Nephron progenitor cell (in vitro differentiated cells): ENCODE results near the gene UNCX.

Source experiments
- DNase-seq: peaks from one replicate; pipeline ENCODE4 v3.0.0; 2021
- H3K27ac Mint-ChIP-seq: 2 replicates; pipeline ENCODE4 v1.8.0; 2021; ENCODE audit warnings: mild to moderate bottlenecking, moderate library complexity, mixed read lengths
- H3K27me3 Mint-ChIP-seq: 2 replicates; pipeline ENCODE4 v1.8.0; 2021; ENCODE audit warnings: mild to moderate bottlenecking, low read depth, mixed read lengths; ENCODE audit not compliant: poor library complexity
- H3K36me3 Mint-ChIP-seq: 2 replicates; pipeline ENCODE4 v1.8.0; 2021; ENCODE audit warnings: low read depth, mixed read lengths
- H3K4me1 Mint-ChIP-seq: 2 replicates; pipeline ENCODE4 v1.8.0; 2021; ENCODE audit warnings: mixed read lengths
- H3K4me3 Mint-ChIP-seq: 2 replicates; pipeline ENCODE4 v1.8.0; 2021; ENCODE audit warnings: mild to moderate bottlenecking, moderate library complexity, mixed read lengths
- H3K9me3 Mint-ChIP-seq: 2 replicates; pipeline ENCODE4 v1.8.0; 2021; ENCODE audit warnings: mild to moderate bottlenecking, moderate library complexity, mixed read lengths
- TF ChIP-seq, protein P1 (sequence below): fragments of 200-600 bp; sonication (generic); IDR thresholded peaks from 2 replicates; pipeline ENCODE4 v1.5.0; 2021; ENCODE audit warnings: antibody characterized with exemption

The UNCX gene

DNA sequence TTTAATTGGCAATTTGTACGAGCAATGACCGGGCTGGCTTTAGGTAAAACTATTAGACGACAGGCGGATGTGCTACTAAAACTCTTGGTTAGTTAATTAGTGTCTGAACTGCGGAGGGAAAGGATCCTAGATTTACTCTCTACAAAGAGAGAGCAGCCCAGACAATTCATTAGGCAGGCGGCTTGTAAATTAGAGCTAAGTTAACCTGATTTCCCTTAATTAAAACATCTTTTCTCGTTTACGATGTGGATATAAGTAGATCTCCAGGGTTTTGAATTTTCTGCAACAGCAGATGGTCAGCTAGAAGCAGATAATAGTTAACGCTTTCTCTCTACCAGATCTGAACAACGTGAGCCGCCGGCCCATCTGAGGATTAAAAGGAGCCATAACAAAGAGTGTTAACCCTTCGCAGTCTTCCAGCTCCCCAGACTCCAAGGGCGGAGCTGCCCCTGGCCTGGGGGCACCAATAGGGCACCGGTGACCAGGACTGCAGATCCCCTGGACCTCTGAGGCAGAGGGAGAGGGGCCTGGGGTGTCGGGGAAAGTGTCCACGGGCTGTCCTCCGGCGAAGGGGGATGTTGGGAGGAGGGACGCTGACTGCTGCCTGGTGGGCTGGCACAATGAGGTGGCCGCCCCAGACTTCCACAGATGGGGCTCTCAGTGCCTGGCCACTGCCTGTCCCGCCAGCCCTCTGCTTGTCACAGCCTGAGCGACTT lies 6.3 kb upstream of the UNCX start:
- no peak for DNase-seq
- peak overlapping the region; percentile 49 for H3K4me3 Mint-ChIP-seq
- H3K4me1 Mint-ChIP-seq, result peaks cover 66% of the 10 kb centered on the region
- H3K9me3 Mint-ChIP-seq, result no peaks in the 10 kb centered on the region
- H3K27me3 Mint-ChIP-seq, result peaks cover 91% of the 10 kb centered on the region
- TF ChIP-seq, protein P1, sequence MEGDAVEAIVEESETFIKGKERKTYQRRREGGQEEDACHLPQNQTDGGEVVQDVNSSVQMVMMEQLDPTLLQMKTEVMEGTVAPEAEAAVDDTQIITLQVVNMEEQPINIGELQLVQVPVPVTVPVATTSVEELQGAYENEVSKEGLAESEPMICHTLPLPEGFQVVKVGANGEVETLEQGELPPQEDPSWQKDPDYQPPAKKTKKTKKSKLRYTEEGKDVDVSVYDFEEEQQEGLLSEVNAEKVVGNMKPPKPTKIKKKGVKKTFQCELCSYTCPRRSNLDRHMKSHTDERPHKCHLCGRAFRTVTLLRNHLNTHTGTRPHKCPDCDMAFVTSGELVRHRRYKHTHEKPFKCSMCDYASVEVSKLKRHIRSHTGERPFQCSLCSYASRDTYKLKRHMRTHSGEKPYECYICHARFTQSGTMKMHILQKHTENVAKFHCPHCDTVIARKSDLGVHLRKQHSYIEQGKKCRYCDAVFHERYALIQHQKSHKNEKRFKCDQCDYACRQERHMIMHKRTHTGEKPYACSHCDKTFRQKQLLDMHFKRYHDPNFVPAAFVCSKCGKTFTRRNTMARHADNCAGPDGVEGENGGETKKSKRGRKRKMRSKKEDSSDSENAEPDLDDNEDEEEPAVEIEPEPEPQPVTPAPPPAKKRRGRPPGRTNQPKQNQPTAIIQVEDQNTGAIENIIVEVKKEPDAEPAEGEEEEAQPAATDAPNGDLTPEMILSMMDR, result no peak
- H3K27ac Mint-ChIP-seq, result no peak overlapping the region
- H3K36me3 Mint-ChIP-seq, result no peaks in the 10 kb centered on the region

DNA sequence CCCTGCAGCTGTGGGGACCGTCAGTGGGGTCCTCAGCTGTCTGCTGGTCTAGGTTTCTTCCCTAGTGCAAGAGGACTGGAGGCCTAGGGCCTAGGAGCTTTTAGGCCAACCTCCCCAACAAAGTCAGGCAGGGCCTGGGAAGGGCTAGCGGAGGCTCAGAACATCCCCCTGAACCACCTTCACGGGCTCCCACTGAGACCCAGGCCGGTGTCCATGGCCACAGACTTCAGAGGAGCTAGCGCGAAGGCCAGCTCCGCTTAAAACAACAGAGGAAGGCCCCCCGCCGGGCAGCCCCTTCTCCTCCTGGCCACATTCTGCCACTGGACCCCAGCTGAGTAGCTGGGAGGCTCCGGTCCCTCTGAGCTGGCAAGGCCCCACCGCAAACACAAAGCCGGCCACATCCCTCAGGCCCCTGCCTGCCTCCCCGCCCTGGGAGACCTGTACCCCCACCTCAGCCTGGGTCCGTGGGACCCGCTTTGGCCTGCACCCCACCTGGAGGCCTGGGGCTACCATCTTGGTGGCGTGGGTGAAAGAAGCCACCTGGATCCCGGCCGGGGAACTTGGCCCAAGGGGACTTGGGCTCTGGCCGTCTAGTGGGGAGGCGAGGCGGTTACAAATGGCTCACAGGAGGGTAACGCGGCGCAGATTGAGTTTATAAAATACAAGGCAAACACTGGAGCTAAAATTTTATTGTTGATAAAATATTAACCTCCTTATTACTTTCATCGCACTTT lies 5.4 kb upstream of the UNCX start:
- TF ChIP-seq, protein P1, result no peak
- H3K4me3 Mint-ChIP-seq, result peak overlapping the region; percentile 69
- H3K27me3 Mint-ChIP-seq, result peaks cover 91% of the 10 kb centered on the region
- no peaks in the 10 kb centered on the region for H3K36me3 Mint-ChIP-seq
- no peaks in the 10 kb centered on the region for H3K9me3 Mint-ChIP-seq
- peak; percentile 45 for DNase-seq
- H3K4me1 Mint-ChIP-seq, result peaks cover 65% of the 10 kb centered on the region
- H3K27ac Mint-ChIP-seq, result no peak overlapping the region

DNA sequence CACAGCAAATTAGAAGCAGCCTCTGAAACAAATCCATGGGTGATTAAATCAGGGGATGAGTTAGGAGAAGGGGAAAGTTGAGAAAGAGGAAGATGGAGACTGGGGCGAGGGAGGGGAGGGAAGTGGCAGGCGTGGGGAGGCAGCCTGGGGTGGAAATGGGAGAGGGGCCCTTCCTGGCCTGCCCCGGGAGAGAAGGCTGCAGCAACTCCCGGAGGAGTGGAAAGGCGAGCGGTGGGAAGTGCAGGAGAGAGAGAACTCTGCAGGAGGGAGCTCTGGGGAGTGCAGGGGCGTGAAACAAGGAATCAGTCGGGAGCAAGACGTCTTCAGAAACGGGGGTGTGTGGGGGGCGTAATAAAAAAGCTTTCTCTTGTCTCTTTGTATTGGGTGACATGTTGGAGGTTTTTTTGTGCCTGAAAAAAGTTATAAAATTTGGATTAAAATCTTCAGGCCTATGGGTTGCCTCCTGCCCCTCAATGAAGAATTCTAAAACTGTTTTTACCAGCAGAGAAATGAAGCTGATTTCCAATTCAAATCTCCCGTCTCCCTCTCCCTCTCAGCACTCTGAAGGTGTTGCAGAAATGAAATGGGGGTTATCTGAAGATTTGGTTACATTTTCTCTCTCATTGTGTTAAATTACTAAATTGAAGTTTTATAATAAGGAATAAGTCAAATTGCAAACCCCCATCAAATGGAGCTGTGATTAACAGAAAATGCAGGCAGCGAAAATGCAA lies 4.7 kb upstream of the UNCX start:
- Mint-ChIP-seq H3K9me3 (no peaks in the 10 kb centered on the region), H3K27me3 (peaks cover 92% of the 10 kb centered on the region), H3K36me3 (no peaks in the 10 kb centered on the region), H3K4me3 (peak overlapping the region; percentile 69), H3K4me1 (peaks cover 65% of the 10 kb centered on the region), H3K27ac (peak overlapping the region; percentile 73)
- DNase-seq, result peak; percentile 43
- TF ChIP-seq, protein P1, result no peak

DNA sequence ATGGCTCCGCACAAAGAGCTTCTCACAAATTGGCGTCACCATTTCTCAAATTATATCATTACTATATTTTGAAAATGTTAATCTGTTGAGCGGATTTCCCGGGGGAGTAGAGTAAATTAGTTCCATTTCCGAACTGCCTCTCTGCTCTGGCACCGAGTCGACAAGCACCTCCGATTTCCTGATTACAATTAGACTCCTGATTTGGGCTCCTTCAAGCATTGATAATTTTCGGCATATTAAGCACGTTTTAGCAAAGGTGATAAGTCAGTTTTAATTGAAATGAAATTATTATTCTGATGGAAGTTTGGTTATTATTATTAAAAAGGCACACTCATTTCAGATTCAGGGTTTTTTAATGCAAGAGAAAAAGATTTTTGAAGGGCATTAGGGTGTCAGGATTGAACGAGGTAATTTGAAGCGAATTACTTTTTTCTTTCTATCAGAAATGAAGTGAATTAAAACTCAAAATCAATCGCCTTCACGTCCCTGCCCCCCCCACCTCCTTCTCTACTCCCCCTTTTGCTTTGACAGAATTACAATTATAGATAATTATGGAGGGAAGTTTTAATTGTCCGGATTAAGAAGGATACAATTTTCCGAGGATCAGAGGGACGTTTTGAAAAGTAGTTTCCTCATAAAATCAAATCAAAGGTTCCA lies 4.0 kb upstream of the UNCX start:
- H3K4me1 Mint-ChIP-seq, result peaks cover 59% of the 10 kb centered on the region
- no peaks in the 10 kb centered on the region for H3K9me3 Mint-ChIP-seq
- no peak for DNase-seq
- no peaks in the 10 kb centered on the region for H3K36me3 Mint-ChIP-seq
- TF ChIP-seq, protein P1, result no peak
- no peak overlapping the region for H3K27ac Mint-ChIP-seq
- peaks cover 90% of the 10 kb centered on the region for H3K27me3 Mint-ChIP-seq
- peak overlapping the region; percentile 69 for H3K4me3 Mint-ChIP-seq

DNA sequence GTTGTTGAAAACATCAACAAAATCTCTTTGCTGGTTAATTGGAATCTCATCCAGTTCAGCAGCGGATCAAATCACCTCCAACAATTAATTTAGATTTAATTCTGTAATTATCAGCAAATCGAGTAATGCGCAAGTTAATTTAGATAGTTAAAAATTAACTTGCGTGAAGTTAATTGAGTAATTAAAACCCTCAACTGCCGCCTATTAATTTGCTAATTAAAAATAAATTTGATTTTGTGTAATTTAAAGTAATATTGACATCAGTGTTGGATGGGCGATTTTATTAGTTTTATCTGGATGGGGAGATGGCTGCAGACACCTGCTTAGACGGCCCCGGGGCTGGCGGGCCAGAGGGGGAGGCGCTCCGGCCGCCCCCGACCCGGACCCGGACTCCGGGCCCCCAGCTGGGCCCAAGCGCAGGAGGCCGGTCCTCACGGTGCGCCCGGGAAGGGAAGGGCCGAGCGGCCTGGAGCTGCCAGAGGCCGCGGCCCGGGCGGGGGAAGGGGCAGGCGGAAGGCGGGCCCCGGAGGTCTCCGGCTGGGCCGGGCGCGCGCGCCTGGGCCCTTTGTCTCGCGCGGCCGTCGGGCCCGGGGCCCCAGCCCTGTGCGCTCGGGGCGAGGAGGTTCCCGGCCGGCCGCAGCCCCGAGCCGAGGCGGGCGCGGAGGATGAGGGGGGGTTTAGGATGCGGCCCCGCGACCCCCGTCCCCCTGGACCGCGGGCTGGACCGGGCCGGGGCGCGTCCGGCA lies 3.3 kb upstream of the UNCX start:
- no peaks in the 10 kb centered on the region for H3K36me3 Mint-ChIP-seq
- no peak overlapping the region for H3K27ac Mint-ChIP-seq
- H3K27me3 Mint-ChIP-seq, result peaks cover 93% of the 10 kb centered on the region
- DNase-seq, result peak; percentile 54
- H3K9me3 Mint-ChIP-seq, result no peaks in the 10 kb centered on the region
- TF ChIP-seq, protein P1, result no peak
- peaks cover 59% of the 10 kb centered on the region for H3K4me1 Mint-ChIP-seq
- H3K4me3 Mint-ChIP-seq, result peak overlapping the region; percentile 69
